HG03097 (cell line): ENCODE measurements around the gene KRTAP10-4.
"Not testable (repeated sequence)": the region's sequence is repeated elsewhere in the genome, so short reads cannot be mapped to it uniquely, and the experiment has no call there.

Experiments used
- ATAC-seq: cut with Tn5 transposase; IDR thresholded peaks from one replicate; pipeline ENCODE4 v1.9.1; 2021; ENCODE audit not compliant: unreplicated experiment, low FRiP score

KRTAP10-4 gene

GRCh38 chr21:44575307-44576024 is 1.9 kb downstream of the KRTAP10-4 start:
- no peak for ATAC-seq

DNA sequence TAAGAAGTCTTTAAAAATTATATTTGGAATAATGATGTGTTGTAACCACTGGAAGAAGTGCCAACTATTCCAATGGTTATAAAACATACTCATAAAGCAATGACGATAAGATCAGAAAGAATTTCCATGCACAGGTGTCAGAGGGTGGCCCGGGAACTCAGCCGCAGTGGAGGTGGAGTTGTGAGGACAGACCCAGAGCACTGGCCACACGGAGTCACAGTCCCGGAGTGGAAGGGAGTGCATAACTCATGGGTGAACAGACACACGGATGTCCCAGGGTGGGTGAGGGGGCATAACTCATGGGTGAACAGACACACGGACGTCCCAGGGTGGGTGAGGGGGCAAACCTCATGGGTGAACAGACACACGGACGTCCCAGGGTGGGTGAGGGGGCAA is 2.5 kb downstream of the KRTAP10-4 start:
- no peak for ATAC-seq

GRCh38 chr21:44578371-44579055 is 5.0 kb downstream of the KRTAP10-4 start:
- ATAC-seq: no peak

GRCh38 chr21:44579056-44579832 is 5.7 kb downstream of the KRTAP10-4 start:
- no peak for ATAC-seq

DNA sequence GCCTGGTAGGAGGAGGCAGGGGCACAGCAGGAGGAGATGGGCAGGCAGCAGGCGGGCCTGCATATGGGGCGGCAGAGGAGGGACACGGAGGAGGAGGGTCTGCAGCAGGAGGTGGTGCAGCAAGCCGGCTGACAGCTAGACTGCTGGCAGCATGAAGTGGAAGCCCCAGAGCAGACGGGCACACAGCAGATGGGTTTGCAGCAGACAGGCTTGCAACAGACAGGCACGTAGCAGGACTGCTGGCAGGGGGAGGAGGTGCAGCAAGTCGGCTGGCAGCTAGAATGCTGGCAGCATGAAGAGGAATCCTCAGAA is 6.3 kb downstream of the KRTAP10-4 start:
- no peak for ATAC-seq

DNA sequence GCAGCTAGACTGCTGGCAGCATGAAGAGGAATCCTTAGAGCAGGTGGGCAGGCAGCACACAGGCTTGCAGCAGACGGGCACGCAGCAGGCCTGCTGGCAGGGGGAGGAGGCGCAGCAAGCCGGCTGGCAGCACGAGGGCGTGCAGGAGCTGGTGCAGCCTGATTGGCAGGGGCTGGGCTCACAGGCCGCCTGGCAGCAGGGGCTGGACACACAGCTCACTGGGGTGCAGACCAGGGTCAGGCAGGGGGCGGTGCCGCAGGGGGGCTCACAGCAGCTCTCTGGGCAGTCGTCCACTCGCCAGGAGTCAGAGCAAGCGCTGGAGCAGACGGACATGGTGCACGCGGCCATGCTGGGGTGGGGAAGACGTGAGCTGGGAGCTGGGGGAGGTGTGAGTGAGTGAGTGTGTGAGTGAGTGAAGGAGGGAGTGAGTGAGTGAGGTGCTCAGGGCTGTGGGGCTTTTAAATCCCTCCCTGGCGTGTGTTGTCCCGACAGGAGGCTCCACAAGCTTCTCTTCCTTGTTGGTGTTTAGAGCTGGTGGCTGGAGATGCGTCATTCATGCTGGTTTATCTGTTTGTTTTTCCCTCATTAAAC is 6.8 kb downstream of the KRTAP10-4 start, which contains the start of gene KRTAP10-5:
TSS of gene KRTAP10-5 (minus strand) at position 374 of the 591 bp plus-strand sequence. CDS start at position 348, 26 bp downstream.
- ATAC-seq: not testable (repeated sequence)

DNA sequence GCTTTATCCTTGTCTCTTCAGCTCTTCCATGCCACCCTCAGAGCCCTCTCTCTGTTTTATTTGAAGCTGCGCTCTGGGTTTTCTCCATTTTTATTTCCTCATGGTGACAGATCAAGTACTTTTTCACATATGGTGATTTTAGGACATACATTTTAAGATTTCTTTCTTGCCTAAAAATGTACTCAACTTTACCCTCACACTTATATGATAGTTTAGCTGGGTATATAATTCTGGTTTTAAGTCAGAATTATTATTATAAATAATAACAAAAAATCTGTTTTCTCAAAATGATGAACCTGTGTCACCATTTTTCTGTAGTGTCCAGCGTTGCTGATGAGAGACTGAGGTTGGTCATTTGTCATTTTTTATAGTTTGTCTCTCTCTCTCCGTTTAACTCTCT is 7.6 kb downstream of the KRTAP10-4 start:
- no peak for ATAC-seq

- ATAC-seq: no peak
Observed at GRCh38 chr21:44582055-44582454, 8.5 kb downstream of the KRTAP10-4 start.

- no peak for ATAC-seq
Observed at GRCh38 chr21:44583089-44583799, 9.7 kb downstream of the KRTAP10-4 start.

GRCh38 chr21:44583800-44584147 is 10.2 kb downstream of the KRTAP10-4 start:
- ATAC-seq: no peak

GRCh38 chr21:44585892-44586291 is 12.4 kb downstream of the KRTAP10-4 start:
- ATAC-seq: no peak

GRCh38 chr21:44589094-44589493 is 15.6 kb downstream of the KRTAP10-4 start:
- ATAC-seq: no peak

DNA sequence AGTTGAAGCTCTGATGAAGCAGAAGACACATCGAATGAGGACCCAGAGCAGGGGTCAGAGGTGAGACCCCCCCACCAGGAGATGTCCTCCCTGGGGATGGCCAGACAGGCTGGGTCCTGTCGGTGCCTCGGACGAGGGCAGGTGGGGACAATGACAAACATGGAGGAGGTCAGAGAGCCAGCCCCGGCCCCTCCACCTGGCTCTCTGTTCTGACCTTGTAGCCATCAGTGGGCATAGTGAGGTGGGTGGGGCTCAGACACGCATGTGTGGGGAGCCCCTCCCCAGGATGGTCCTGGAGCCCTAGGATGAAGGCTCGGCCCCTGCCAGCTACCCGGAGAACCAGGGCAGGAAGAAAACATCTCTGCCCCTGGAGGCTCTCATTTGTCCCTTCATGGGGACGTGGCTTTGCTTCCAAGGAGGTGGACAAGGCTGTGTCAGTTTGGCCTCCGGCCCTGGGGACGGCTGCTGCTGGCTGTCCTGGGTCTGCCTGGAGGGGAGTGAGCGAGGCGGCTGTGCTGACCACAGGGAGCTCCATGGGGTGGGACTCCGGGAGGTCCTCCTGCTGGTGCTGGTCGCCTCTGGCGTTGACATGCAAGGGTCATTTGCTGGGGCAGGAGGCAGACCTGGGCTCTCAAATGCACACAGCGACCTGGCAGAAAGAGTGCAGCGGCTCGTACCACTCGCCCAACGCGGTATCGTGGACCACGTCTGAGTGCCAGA is 16.2 kb downstream of the KRTAP10-4 start:
- ATAC-seq: no peak

DNA sequence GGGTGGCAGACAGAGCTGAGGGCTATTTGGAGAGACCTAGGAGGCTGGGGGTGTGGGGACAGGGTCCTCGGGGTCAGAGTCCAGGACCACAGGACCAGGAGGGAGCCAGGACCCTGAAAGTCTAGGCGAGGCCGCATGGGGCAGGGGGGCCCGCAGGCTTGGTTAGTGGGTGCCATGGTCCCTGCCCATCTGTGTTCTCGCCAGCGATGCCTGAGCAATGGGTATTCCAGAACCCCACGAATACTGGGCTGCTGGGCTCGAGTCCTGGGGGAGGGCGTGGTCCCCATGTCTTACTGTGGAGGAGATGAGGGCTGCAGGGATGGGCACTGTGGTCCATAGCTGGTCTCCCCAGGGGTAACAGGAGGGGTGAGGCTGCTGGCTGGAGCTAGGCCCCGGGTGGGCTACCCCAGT is 16.8 kb downstream of the KRTAP10-4 start:
- ATAC-seq: no peak

- ATAC-seq: not testable (repeated sequence)
Observed at GRCh38 chr21:44590897-44591800, 17.6 kb downstream of the KRTAP10-4 start.

- ATAC-seq: not testable (repeated sequence)
Observed at GRCh38 chr21:44591801-44592130, 18.2 kb downstream of the KRTAP10-4 start.

- ATAC-seq: no peak
Observed at GRCh38 chr21:44592446-44593311, 19.1 kb downstream of the KRTAP10-4 start, which contains the start of gene KRTAP10-6. KRTAP10-6 (minus strand) TSS chr21:44592505; CDS start chr21:44592484, 21 bp downstream.
